ENCODE measurements around the gene MYD88. TPM values are rescaled to one million over a fixed set of nuclear protein-coding genes. Genes with fewer than 3 reads are reported as not detected.

MYD88 gene
- polyA plus RNA-seq, 3 donors, result 11.9 to 37.7 (median 35.8) TPM

DNA sequence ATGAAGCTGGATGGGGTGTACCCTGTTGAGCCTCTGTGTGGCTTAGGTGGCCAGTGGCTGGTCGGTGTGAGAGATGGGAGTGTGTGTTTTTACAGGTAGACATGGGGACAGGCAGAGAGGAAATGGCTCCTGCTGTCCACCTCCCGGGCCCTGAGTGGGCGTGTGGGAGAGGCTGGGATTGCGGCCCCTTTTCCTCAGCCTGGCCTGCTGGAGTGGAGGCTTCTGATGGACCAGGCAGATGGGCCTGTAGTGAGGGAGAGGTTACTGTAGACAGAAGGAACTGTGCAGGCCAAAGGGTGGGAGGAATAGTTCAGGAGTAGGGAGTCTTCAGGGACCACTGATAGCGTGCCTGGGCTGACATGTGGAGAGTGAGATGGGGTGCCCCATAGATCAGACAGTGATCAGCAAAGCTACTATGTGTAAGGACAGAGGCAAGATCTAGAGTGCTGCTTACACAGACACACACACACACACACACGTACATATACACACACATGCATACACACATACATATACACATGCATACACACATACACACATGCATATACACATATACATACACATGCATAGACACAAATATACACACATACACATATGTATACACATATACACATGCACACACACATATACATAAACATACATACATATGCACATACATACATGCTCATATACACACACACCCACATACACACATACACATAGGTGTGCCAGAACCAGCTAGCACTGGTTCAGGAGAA is 28.0 kb upstream of the MYD88 start:
- no peak overlapping the region for H3K27ac ChIP-seq (ENCODE audit: low read depth, low read length)
- 87 to 92% (median 91%) methylated on average over 6 of the region's 6 CpGs for WGBS, 3 donors

DNA sequence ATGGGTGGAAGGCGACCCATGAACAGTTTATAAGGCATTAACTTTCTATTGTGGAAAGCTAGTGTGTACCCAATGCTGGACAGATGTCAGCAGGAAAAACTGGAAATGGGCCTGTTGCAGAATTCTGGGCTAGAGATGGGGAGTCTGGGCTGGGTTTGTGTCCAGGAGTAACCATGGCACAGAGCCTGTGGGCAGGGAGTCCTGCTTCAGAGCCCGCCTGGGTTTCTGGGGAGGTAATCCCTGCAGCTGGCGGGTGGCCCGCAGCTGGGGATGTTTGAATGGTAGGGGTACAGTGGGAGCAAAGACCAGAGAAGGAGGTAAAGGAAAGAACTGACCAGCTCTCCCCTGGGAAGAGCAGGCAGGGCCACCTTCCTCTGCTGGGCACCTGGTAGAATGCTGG is 27.3 kb upstream of the MYD88 start:
- 94 to 98% (median 96%) methylated on average over 4 of the region's 4 CpGs for WGBS, 3 donors
- no peak overlapping the region for H3K27ac ChIP-seq (ENCODE audit: low read depth, low read length)

DNA sequence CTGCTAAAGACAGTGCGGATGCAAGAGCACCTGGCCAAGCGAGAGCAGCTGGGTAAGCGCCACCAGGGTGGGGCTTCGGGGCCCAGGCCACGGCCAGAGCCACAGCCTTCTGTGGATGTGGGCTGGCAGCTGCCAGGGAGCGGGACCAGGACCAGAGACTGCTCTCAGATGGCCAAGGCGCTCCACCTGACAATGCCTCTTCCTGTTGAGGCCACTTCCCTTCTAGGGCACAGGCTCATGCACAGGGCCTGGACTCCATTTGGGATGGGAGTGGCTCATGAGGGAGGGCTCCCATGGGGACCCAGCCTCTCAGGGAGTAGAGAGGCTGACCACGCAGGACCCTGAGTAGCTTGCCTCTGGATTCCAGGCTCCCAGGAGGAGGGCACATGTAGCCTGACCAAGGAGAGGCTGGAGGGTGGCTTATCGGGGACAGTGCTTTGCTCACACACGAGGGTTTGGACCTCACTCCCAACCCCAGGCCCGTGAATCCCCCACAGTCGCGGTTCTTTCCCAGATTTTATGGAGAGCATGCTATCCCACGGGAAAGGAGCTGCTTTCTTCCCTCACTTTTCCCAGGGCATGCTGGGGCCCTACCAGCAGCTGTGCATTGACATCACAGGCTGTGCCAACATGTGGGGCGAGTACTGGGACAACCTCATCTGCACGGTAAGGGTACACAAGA is 26.6 kb upstream of the MYD88 start:
- 80 to 84% (median 81%) methylated on average over 16 of the region's 16 CpGs for WGBS, 3 donors
- H3K27ac ChIP-seq (ENCODE audit: low read depth, low read length), result no peak overlapping the region

DNA sequence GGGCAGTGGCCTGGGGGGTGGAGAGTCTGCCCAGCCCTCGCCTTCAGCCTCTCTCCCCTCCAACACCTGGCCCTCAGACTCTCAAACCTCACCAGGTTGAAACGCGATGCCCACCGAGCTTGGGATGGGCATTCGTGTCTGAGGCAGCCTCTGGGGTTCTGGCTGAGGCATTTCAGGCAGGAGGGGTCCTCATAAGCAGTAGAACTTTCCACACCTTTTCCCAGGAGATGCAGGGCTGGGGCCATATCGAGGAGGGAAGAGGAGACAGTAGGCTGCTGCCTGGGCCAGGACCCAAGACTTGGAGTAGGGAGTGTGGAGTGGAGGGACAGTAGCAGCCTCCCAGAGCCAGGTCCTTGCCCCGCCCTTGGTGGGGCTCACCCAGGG is 26.1 kb upstream of the MYD88 start:
- no peak overlapping the region for H3K27ac ChIP-seq (ENCODE audit: low read depth, low read length)
- WGBS, 3 donors, result 86 to 90% (median 89%) methylated on average over 7 of the region's 7 CpGs

DNA sequence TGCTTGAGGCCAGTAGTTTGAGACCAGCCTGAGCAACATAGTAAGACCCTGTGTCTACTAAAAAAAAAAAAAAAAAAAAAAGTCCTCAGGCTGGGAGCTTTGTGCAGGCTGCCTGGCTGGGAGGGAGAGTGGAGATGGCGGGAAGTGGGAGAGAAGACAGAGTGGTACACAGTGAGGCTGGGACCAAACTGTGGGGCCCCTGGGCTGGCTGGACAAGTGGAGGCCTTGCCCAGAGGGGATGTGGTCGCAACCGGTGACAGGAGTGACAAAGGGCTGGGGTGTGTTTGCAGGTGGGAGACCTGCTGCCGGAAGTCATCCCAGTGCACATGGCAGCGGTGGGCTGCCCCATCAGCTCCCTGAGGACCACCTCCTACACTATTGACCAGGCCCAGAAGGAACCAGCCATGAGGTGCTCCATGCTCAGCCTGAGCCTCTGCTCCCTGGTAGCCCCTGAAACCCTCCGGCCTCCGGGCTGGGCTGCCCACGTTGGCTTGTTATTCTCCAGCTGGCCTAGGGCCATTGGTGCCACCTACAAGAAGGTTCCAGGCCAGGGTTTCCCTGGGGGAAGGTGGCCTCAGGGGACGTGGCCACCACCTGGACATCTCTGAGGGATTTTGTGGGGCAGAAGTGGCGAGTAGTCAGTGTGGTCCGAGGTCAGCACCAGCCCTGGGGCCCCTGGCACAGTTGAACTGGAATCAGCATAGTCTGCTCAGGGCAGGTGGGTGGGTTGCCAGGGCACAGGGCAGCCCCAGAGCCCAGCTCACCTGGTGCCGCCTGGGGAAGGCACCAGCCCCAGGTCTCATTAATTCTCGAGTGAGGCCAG is 24.2 kb upstream of the MYD88 start:
- 86 to 91% (median 90%) methylated on average over 13 of the region's 13 CpGs for WGBS, 3 donors
- H3K27ac ChIP-seq (ENCODE audit: low read depth, low read length), result no peak overlapping the region

DNA sequence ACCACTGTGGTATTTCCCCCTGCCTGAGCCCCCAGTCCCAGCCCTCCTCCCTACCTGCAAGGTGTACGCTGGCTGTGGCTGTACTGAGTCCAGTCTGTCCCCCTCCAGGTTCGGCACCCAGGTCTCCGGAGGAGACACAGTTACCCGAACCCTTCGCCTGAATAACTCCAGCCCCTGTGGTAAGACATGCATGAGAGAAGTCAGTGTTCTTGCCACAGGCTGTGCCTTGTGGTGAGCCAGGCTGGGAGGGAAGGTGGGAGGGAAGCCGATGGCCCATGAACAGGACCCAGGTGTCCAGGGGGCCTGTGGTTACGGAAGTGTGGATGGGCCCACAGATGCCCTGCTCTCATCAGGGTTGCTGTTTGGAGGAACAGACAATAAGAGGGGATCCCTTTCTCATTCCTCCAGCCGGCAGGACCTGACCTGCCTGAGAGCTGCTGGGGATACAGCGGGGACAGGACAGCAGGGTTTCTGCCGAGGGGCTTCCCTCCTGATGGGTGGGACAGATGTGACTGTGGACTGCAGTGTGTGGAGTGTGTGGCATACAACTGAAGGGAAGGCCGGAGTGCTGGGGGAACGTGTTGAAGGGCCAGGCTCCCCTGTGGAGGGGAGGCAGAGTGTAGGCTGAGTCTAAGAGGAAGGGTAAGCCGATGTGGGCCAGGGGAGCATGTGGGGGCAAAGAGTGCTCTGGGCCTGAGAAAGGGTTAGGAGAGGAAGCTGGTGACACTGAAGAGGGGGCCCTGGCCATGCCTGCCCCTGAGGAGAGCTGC is 23.4 kb upstream of the MYD88 start:
- 75 to 83% (median 83%) methylated on average over 13 of the region's 13 CpGs for WGBS, 3 donors
- H3K27ac ChIP-seq (ENCODE audit: low read depth, low read length), result no peak overlapping the region

DNA sequence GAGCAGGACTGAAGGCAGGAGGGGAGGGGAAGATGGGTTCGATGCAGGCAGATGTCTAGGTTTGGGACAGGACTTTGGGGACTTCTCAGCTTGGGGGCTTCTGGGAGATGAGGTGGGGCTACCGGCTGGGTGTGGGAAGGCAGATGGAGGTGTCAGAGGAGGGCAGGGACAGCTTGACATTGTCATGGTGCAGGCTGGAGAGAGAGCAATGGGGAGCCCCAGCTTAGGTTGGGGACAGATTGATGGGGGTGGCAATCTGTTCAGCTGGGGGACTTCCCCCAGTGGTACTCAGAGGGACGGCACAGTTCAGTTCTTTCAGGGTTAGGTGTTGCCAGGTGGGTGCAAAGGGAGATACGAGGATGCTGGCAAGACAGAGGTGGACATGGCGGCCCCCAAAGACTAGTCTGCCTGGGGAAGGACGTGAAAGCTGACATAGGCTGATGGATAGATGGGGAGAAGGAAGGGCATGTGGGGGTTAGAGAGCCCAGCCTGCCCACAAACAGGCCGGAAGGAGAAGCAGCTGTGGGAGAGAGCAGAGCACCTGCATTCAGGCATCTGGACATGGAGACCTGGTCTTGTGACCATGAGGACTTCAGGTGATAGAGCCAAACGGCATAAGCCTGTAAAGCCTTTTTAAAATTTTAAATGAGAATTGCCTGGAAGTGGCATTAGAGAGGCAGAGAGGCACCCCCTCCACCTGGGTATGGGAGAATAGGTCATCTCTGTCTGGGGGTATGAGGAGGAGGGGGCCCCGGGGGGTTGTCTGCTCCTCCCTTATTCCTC is 22.6 kb upstream of the MYD88 start:
- WGBS, 3 donors, result 61 to 64% (median 63%) methylated on average over 9 of the region's 9 CpGs

DNA sequence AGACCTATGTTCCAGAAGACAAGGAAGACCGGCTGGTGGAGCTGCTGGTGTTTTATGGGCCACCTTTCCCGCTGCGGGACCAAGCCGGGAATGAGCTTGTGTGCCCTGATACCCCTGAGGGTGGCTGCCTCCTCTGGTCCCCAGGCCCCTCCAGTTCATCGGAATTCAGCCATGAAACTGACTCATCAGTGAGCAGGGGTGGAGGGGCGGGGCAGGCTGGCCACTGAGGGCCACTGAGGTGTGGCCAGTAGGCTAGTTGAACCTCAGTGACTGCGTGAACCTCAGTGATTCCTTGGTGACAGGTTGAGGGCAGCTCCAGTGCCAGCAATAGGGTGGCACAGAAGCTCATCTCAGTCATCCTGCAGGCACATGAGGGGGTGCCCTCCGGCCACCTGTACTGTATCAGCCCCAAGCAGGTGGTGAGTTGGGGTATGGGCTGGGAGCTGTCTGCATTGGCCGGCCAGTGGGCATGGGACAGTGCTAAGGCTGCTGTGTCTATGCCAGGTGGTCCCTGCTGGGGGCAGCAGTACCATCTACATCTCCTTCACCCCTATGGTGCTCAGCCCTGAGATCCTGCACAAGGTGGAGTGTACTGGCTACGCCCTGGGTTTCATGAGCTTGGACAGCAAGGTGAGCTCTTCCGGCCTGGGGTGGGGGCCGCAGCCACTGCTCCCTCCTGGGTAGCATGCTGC is 21.8 kb upstream of the MYD88 start:
- H3K27ac ChIP-seq (ENCODE audit: low read depth, low read length), result no peak overlapping the region
- WGBS, 3 donors, result 80 to 90% (median 84%) methylated on average over 12 of the region's 12 CpGs

More for the DNA sequence above, 22.6 kb upstream of the MYD88 start:
- no peak overlapping the region for H3K27ac ChIP-seq (ENCODE audit: low read depth, low read length)

DNA sequence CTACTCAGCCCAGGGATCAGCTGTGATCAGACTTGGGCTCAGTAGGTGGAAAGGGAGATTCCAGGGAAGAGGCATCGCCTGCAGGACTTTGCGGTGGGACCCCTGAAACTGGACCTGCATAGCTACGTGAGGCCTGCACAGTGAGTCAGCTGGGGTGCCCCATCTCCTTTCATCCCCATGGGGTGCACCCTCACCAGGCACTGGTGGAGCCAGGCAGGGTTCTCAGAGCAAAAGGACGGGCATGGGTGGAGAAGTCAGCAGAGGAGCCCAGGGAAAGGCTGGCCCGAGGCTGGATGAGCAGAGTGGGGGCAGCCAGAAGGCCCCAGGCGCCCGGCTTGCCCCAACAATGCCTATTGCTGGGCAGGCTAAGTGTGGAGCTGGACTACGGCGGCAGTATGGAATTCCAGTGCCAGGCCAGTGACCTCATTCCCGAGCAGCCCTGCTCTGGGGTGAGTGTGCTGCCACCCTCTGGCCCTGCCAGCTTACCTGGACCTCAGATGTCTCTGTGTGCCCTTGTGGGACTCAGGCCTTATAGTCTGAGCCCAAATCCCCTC is 21.2 kb upstream of the MYD88 start:
- WGBS, 3 donors, result 65 to 85% (median 82%) methylated on average over 10 of the region's 10 CpGs

DNA sequence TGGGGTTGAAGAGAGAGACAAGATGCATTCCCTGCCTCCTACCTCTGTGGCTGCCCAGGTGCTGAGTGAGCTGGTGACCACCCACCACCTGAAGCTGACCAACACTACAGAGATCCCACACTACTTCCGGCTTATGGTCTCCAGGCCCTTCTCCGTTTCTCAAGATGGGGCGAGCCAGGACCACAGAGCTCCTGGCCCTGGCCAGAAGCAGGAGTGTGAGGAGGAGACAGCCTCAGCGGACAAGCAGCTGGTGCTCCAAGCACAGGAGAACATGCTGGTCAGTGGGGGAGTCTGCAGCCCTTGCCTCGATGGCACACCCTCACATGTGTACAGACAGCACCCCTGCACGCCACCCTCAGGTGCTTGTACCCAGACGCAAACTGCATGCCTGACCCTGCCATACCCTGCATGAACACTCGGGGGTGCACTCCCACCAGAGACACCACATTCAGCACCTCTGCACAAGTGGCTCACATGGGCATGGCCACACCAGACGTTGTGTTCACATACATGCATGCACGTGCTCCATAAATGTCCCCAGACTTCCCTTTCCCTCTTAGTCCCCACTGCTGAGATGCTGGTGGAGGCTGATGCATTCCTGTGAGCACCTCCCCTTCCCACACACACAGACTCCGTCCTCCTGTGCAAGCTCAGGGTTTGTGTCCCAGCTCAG is 20.6 kb upstream of the MYD88 start:
- no peak overlapping the region for H3K27ac ChIP-seq (ENCODE audit: low read depth, low read length)
- WGBS, 3 donors, result 55 to 56% (median 56%) methylated on average over 11 of the region's 11 CpGs

More for the DNA sequence above, 21.2 kb upstream of the MYD88 start:
- no peak overlapping the region for H3K27ac ChIP-seq (ENCODE audit: low read depth, low read length)

DNA sequence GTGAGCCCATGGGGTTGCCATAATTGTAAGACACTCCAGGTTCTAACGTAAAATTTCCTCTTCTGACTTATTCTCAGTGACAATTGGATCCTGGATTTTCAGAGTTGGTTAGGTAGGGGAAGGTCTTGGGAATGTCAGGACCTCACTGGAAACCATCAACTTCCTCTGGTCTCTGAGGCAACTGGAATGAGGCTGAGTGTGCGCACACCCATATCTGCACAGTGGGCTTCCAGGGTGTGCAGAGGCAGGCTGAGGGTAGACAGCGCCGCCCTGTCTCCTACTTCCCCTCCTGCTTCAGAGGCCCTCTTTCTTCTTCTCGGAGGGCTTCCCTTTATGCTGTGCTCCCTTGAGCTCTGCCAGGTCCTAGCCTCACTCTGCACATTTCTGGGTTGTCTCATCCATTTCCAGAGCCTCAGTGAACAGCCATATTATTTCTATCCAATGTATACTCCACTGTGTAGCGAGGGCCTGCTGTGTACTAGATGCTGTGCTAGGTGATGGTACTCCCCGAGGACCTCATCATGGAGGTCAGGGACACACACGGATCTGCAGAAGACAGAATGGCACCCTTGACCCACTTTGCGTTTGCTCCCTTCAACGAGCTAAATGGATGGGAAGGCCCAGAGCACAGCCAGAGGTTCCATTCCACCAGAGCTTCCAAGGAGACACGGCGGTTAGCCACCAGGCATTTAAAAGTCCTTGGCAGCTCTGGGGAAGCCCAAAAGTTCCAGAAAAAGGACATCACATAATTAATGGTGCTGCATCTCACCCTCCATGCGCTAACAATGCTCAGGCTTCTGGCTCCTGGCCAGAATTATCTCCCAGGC is 19.8 kb upstream of the MYD88 start:
- WGBS, 3 donors, result 79 to 83% (median 81%) methylated on average over 13 of the region's 13 CpGs
- H3K27ac ChIP-seq (ENCODE audit: low read depth, low read length), result no peak overlapping the region

DNA sequence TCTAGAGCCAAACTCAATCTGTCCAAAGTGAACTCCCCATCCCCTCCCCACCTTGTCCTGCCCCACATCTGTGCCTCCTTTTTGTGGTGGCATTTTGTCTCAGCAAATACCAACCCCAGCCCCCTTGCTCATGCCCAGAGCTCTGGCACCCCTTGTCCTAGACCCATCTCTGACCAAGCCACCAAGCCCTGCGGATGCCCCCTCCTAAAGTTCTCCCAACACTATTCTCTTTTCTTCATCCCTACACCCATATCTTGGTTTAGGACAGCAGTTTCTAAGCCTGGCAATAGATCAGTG is 19.3 kb upstream of the MYD88 start:
- no peak overlapping the region for H3K27ac ChIP-seq (ENCODE audit: low read depth, low read length)
- WGBS, 3 donors, result 90 to 100% (median 96%) methylated on average over 1 of the region's 1 CpG

DNA sequence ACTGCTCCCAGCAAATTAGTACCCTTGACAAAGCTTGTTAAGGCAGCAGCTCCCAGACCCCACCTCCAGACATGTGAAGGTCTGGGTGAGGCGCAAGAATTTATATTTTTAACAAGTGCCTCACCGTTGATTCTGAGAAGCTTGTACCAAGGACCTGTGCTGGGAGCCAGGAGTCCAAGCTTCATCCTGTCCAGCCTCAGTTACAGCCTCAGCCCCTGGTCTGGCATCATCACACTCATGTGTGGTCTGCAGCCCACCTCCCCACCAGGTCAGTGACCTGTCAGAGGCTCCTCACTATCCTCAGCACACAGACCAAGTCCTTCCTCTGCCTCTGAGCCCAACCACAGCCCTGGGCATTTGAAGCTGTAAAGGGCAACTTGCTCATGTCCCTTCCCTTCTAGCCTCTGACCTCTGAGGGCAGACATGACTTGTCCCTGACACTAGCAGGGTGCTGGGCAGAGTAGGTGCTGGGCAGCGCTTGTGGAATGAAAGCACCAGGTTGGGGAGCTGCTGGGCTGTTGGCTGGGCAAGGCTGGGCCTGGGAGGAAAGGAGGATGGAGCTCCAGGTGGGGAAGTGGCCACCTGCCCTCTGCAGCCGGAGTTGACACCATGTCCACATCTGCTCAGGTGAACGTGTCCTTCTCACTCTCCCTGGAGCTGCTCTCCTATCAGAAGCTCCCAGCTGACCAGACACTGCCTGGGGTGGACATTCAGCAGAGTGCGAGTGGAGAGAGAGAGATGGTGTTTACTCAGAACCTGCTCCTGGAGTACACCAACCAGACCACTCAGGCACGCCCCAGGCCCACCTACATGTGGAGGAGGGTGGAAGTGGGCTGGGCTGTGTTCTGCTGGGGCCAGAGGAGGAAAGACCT is 18.4 kb upstream of the MYD88 start:
- 81 to 90% (median 89%) methylated on average over 7 of the region's 7 CpGs for WGBS, 3 donors
- H3K27ac ChIP-seq (ENCODE audit: low read depth, low read length), result no peak overlapping the region

DNA sequence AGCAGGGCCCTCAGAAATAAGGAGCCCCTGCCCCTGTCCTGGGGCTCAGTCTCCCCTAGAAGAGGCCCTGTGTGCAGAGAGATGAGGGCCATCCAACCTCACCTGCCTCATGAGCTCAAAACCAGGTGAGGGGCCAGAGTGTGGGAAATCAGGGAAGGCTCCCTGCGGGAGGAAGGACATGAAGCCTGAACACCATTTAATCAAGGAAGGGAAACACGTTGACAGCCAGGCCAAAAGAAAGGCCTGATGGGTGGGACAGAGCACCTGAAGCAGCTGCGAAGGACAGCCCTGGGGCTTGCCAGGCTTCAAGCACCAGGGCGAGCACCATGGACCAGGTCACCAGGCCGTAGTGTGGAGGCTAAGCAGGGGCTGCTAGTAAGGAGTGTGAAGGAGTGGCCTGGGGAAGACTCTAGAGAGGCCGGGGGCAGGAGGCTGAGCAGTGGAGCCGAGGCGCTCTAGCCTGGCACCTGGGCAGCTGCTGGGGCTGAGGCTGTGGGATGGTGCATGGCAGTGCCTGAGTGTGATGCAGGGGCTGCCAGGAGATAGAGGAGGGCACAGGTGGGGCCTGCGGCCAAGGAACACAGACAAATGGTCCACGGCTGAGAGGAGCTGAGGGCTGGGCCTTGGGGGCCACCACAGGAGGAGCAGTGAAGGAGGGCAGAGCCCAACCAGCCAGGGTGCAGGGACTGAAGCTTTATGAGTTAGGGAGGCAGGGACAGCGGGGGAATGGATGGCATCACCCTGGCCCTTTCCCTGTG is 17.6 kb upstream of the MYD88 start:
- 89 to 91% (median 90%) methylated on average over 11 of the region's 11 CpGs for WGBS, 3 donors
- no peak overlapping the region for H3K27ac ChIP-seq (ENCODE audit: low read depth, low read length)

Data from adipose tissue (tissue), 3 donors.